ENCODE measurements around the gene RBFA.
"Not testable (repeated sequence)": the region's sequence is repeated elsewhere in the genome, so short reads cannot be mapped to it uniquely, and the experiment has no call there.

The RBFA gene

GRCh38 chr18:80009661-80010550 is 24.3 kb upstream of the RBFA start:
- ChIA-PET POLR2A (no interaction called here), CTCF (no interaction called here)
- DNase-seq (ENCODE audit: extremely low spot score) = no peak
- no peak for TF ChIP-seq CTCF (IDR thresholded peaks at IDR 0.05; ENCODE audit: control extremely low read depth, extremely low read depth, low read depth, missing control alignments)

- CTCF ChIA-PET = no interaction called here
- TF ChIP-seq CTCF (IDR thresholded peaks at IDR 0.05; ENCODE audit: control extremely low read depth, extremely low read depth, low read depth, missing control alignments) = no peak
- no peak for DNase-seq (ENCODE audit: extremely low spot score)
- POLR2A ChIA-PET = no interaction called here
These were observed 23.7 kb upstream of the RBFA start for GRCh38 chr18:80010551-80010906.

- DNase-seq (ENCODE audit: extremely low spot score); CTCF ChIA-PET: not testable (repeated sequence)
These were observed 22.6 kb upstream of the RBFA start for GRCh38 chr18:80011496-80012137.

GRCh38 chr18:80012714-80013113 is 21.5 kb upstream of the RBFA start:
- POLR2A ChIA-PET = no interaction called here
- CTCF ChIA-PET = no interaction called here

More at GRCh38 chr18:80011496-80012137, 22.6 kb upstream of the RBFA start:
- POLR2A ChIA-PET = not testable (repeated sequence)

GRCh38 chr18:80022613-80023012 is 11.6 kb upstream of the RBFA start:
- DNase-seq (ENCODE audit: extremely low spot score) = no peak
- TF ChIP-seq CTCF (IDR thresholded peaks at IDR 0.05; ENCODE audit: control extremely low read depth, extremely low read depth, low read depth, missing control alignments) = no peak
- ChIA-PET POLR2A (no interaction called here), CTCF (interaction anchor here (1.3 kb wide), 1 partner anchor 55 kb away, joined by 3 read pairs; no protein-coding TSS in a partner anchor)

More at GRCh38 chr18:80012714-80013113, 21.5 kb upstream of the RBFA start:
- TF ChIP-seq CTCF (IDR thresholded peaks at IDR 0.05; ENCODE audit: control extremely low read depth, extremely low read depth, low read depth, missing control alignments) = no peak
- DNase-seq (ENCODE audit: extremely low spot score) = no peak

- ChIA-PET CTCF (interaction anchor here (1.3 kb wide), 1 partner anchor 55 kb away, joined by 3 read pairs; no protein-coding TSS in a partner anchor), POLR2A (no interaction called here)
- no peak for DNase-seq (ENCODE audit: extremely low spot score)
- peak; percentile 9 for TF ChIP-seq CTCF (IDR thresholded peaks at IDR 0.05; ENCODE audit: control extremely low read depth, extremely low read depth, low read depth, missing control alignments)
These were observed 11.1 kb upstream of the RBFA start for GRCh38 chr18:80023173-80023572.

- POLR2A ChIA-PET = no interaction called here
- no peak for TF ChIP-seq CTCF (IDR thresholded peaks at IDR 0.05; ENCODE audit: control extremely low read depth, extremely low read depth, low read depth, missing control alignments)
- no peak for DNase-seq (ENCODE audit: extremely low spot score)
- CTCF ChIA-PET = interaction anchor here (1.7 kb wide), 1 partner anchor 41 kb away, joined by 4 read pairs; no protein-coding TSS in a partner anchor
These were observed 7.9 kb upstream of the RBFA start for GRCh38 chr18:80026363-80026762.

- POLR2A ChIA-PET; DNase-seq (ENCODE audit: extremely low spot score); CTCF ChIA-PET: not testable (repeated sequence)
These were observed 6.5 kb upstream of the RBFA start for GRCh38 chr18:80027719-80028118.
